HepG2 (cell line): ENCODE measurements around the gene NTN4. TPM values are rescaled to one million over a fixed set of nuclear protein-coding genes. Genes with fewer than 3 reads are reported as not detected.
A peak's percentile ranks its signal among the peaks of the same experiment; 100 is the strongest.

Experiments
- ARNTL ChIP-seq: sonication (generic); formaldehyde crosslinking; IDR thresholded peaks from 2 replicates; pipeline ENCODE4 v1.4.0; 2020; ENCODE audit warnings: mild to moderate bottlenecking, missing genetic modification reagents
- ASH2L ChIP-seq: fragments of 300-600, 200-600 bp; sonication (generic); IDR thresholded peaks from 2 replicates; pipeline ENCODE4 v1.7.0; 2017; ENCODE audit warnings: low read depth, mild to moderate bottlenecking, moderate library complexity, mixed read lengths, low read length; ENCODE audit not compliant: insufficient read length
- CREB1 ChIP-seq, 2 experiments: fragments of 450-650 bp in 1 of 2; IDR thresholded peaks; 2 replicates each; pipeline ENCODE4 v1.6.1; 2016 to 2017; ENCODE audit warnings: control low read depth in 1 of 2, mild to moderate bottlenecking in 1 of 2, missing compliant biosample characterization in 1 of 2, missing genetic modification characterization in 1 of 2
- FOXM1 ChIP-seq: sonication (generic); formaldehyde crosslinking; IDR thresholded peaks from 2 replicates; pipeline ENCODE4 v1.5.0; 2020; ENCODE audit warnings: missing genetic modification reagents
- JARID2 ChIP-seq: sonication (generic); formaldehyde crosslinking; IDR thresholded peaks from 2 replicates; pipeline ENCODE4 v1.8.1; 2023; ENCODE audit warnings: missing genetic modification reagents, inconsistent platforms; ENCODE audit not compliant: insufficient replicate concordance
- JUN ChIP-seq: sonication (generic); formaldehyde crosslinking; IDR thresholded peaks from 2 replicates; pipeline ENCODE4 v1.4.0; 2020; ENCODE audit warnings: mild to moderate bottlenecking, missing genetic modification reagents
- JUNB ChIP-seq: sonication (generic); formaldehyde crosslinking; IDR thresholded peaks from 2 replicates; pipeline ENCODE4 v1.8.0; 2022; ENCODE audit warnings: missing genetic modification reagents, mild to moderate bottlenecking, borderline replicate concordance
- MIER3 ChIP-seq: IDR thresholded peaks from 2 replicates; pipeline ENCODE4 v1.6.1; 2016; ENCODE audit warnings: missing compliant biosample characterization, borderline replicate concordance
- MTA1 ChIP-seq: sonication (generic); formaldehyde crosslinking; IDR thresholded peaks from 2 replicates; pipeline ENCODE4 v1.4.0; 2020; ENCODE audit warnings: missing genetic modification reagents, mild to moderate bottlenecking, borderline replicate concordance
- NR2F2 ChIP-seq: IDR thresholded peaks from 2 replicates; pipeline ENCODE4 v1.6.1; 2012; ENCODE audit warnings: low read depth, inconsistent platforms, borderline replicate concordance
- ZBED4 ChIP-seq: sonication (generic); formaldehyde crosslinking; IDR thresholded peaks from 2 replicates; pipeline ENCODE4 v1.4.0; 2020; ENCODE audit warnings: missing genetic modification reagents, borderline replicate concordance
- ZBTB38 ChIP-seq: sonication (generic); formaldehyde crosslinking; IDR thresholded peaks from 2 replicates; pipeline ENCODE4 v1.5.1; 2020; ENCODE audit warnings: mild to moderate bottlenecking, missing genetic modification reagents
- ZNF274 ChIP-seq: sonication (generic); formaldehyde crosslinking; IDR thresholded peaks from 2 replicates; pipeline ENCODE4 v1.5.1; 2020; ENCODE audit warnings: mild to moderate bottlenecking, missing genetic modification reagents
- ZNF331 ChIP-seq: sonication (generic); formaldehyde crosslinking; IDR thresholded peaks from 2 replicates; pipeline ENCODE4 v1.4.0; 2020; ENCODE audit warnings: missing genetic modification reagents
- ZNF639 ChIP-seq: conservative IDR thresholded peaks from 2 replicates; pipeline ENCODE4 v1.6.1; 2018; ENCODE audit warnings: missing genetic modification reagents
- ZNF674 ChIP-seq: sonication (generic); formaldehyde crosslinking; IDR thresholded peaks from 2 replicates; pipeline ENCODE4 v1.5.0; 2020; ENCODE audit warnings: low read depth, mild to moderate bottlenecking, missing genetic modification reagents
- ZNF75D ChIP-seq: sonication (generic); formaldehyde crosslinking; IDR thresholded peaks from 2 replicates; pipeline ENCODE4 v1.8.1; 2023; ENCODE audit warnings: missing genetic modification reagents, mild to moderate bottlenecking, borderline replicate concordance
- ZNF839 ChIP-seq: sonication (generic); formaldehyde crosslinking; IDR thresholded peaks from 2 replicates; pipeline ENCODE4 v1.4.0; 2020; ENCODE audit warnings: missing genetic modification reagents, mild to moderate bottlenecking, borderline replicate concordance
- polyA plus RNA-seq, 8 experiments: library from polyadenylated mRNA; depleted of rRNA in 3 of 8; stranded (reverse) in 7 of 8; unstranded in 1 of 8; fragments of >200 nt; fragmentation: Illumina TruSeq in 4 of 8; extraction: Trizol in 4 of 8; gene quantifications; 2 replicates each; pipeline versions ENCODE4 v1.2.1 to v1.2.3, GENCODE V29; 2011 to 2016; ENCODE audit warnings: low read depth in 4 of 8, missing spikeins in 1 of 8, mixed read lengths in 1 of 8; ENCODE audit not compliant: insufficient read depth in 1 of 8
- total RNA-seq, 5 experiments: library from RNA; depleted of rRNA; stranded (reverse); fragments of >200 nt; fragmentation: Illumina TruSeq; extraction: Trizol; gene quantifications; 2 replicates each; pipeline ENCODE4 v1.2.3, GENCODE V29; 2016; ENCODE audit warnings: low read depth in 1 of 5
- TF ChIP-seq, protein P1 (sequence below): sonication (generic); formaldehyde crosslinking; IDR thresholded peaks from 2 replicates; pipeline ENCODE4 v1.5.0; 2020; ENCODE audit warnings: missing genetic modification reagents, mild to moderate bottlenecking, borderline replicate concordance

NTN4 gene
- total and polyA plus RNA-seq, 2 of the 13 experiments (the other 11 are each of a cell fraction or from before 2014, with no cell fraction given): 7.8 to 11.5 TPM

DNA sequence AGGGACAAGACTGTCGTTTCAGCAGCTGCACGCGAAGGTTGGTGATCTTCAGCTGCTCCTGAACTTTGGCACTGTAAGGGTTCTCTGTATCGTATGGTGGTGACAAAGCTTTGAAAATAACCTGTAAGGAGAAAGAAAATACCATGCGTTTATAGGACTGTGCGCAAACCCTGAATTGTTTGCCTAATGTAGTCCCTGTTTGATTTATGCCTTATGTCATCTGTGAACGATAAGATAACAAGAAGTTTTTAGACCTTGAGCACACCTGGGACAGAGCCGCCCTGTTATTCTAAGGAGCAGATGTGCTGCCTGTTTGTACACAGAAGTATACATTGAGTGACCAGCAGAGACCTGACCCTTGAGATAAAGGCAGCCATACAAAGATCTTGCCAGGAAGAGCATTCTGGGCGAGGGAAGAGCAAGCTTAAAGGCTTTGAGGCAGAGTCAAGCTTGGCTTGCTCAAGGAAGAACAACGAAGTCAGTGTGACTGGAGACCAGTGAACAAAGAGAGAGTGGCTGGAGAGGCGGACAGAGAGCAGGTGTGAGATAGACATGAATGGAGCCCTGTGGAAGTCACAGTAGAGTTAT is 52.4 kb downstream of the NTN4 start (continued):
- no peak for TF ChIP-seq ZBED4 (CRISPR knock-in tag)
- no peak for TF ChIP-seq JARID2
- no peak; the same call in 1 of the 2 replicates for TF ChIP-seq MTA1 (CRISPR knock-in tag)
- TF ChIP-seq ARNTL (CRISPR knock-in tag): no peak
- TF ChIP-seq ZNF839: no peak
- TF ChIP-seq ZNF674 (CRISPR knock-in tag): no peak
- peak; percentile 54; the same call in 1 of the 2 replicates for TF ChIP-seq NR2F2
- peak; percentile 28; the same call in 1 of the 2 replicates for TF ChIP-seq JUN (CRISPR knock-in tag)
- TF ChIP-seq ASH2L: peak; percentile 39
- no peak for TF ChIP-seq FOXM1 (CRISPR knock-in tag)
- peak; percentile 68; the same call in 1 of the 2 replicates for TF ChIP-seq JUNB
- 0 out of 2 replicates have a peak, but pooled peaks have one; percentile 35 for TF ChIP-seq ZNF639 (CRISPR knock-in tag)
- peak; percentile 73; the same call in 1 of the 2 replicates for TF ChIP-seq ZBTB38 (CRISPR knock-in tag)
- no peak for TF ChIP-seq CREB1 (IDR thresholded peaks at IDR 0.05)
- no peak for TF ChIP-seq CREB1 (CRISPR knock-in tag; IDR thresholded peaks at IDR 0.05)
- peak; percentile 68 for TF ChIP-seq ZNF331
- no peak for TF ChIP-seq MIER3 (CRISPR knock-in tag)
- TF ChIP-seq ZNF274 (CRISPR knock-in tag): no peak
- TF ChIP-seq, protein P1, sequence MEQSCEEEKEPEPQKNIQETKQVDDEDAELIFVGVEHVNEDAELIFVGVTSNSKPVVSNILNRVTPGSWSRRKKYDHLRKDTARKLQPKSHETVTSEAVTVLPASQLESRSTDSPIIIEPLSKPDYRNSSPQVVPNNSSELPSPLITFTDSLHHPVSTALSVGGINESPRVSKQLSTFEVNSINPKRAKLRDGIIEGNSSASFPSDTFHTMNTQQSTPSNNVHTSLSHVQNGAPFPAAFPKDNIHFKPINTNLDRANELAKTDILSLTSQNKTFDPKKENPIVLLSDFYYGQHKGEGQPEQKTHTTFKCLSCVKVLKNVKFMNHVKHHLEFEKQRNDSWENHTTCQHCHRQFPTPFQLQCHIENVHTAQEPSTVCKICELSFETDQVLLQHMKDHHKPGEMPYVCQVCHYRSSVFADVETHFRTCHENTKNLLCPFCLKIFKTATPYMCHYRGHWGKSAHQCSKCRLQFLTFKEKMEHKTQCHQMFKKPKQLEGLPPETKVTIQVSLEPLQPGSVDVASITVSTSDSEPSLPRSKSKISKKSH: no peak
- TF ChIP-seq ZNF75D: no peak
